ENCODE measurements around the gene SERPINA10. TPM values are rescaled to one million over a fixed set of nuclear protein-coding genes. Genes with fewer than 3 reads are reported as not detected.

SERPINA10 gene
- total RNA-seq, 1 donor from 2014 or later: not detected

DNA sequence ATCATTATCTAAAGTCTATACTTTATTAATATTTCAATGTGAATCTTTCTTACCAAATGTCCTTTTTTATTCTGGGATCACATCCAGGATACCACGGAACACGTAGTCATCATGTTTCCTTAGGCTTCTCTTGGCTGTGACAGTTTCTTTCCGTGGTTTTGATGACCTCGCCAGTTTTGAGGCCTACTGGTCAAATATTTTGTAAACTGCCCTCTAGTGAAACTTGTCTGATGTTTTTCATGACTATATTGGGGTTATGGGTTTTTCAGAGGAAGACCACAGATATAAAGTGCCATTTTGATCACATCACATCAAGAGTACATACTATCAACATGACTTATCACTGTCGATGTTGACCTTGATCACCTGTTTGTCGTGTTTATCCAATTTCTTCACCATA, 44.2 kb upstream of the SERPINA10 start:
- Mint-ChIP-seq H3K27ac (ENCODE audit: unreplicated experiment) (no peak overlapping the region), H3K27me3 (ENCODE audit: low read depth) (peaks cover 9% of the 10 kb centered on the region), H3K36me3 (ENCODE audit: low read depth) (peaks cover 2% of the 10 kb centered on the region), H3K4me3 (ENCODE audit: unreplicated experiment) (no peak overlapping the region), H3K4me1 (ENCODE audit: low read depth) (peaks cover 17% of the 10 kb centered on the region), H3K9me3 (ENCODE audit: low read depth) (peaks cover 8% of the 10 kb centered on the region)
- TF ChIP-seq, protein P1, sequence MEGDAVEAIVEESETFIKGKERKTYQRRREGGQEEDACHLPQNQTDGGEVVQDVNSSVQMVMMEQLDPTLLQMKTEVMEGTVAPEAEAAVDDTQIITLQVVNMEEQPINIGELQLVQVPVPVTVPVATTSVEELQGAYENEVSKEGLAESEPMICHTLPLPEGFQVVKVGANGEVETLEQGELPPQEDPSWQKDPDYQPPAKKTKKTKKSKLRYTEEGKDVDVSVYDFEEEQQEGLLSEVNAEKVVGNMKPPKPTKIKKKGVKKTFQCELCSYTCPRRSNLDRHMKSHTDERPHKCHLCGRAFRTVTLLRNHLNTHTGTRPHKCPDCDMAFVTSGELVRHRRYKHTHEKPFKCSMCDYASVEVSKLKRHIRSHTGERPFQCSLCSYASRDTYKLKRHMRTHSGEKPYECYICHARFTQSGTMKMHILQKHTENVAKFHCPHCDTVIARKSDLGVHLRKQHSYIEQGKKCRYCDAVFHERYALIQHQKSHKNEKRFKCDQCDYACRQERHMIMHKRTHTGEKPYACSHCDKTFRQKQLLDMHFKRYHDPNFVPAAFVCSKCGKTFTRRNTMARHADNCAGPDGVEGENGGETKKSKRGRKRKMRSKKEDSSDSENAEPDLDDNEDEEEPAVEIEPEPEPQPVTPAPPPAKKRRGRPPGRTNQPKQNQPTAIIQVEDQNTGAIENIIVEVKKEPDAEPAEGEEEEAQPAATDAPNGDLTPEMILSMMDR (IDR thresholded peaks at IDR 0.05): no peak
- no peak for DNase-seq (ENCODE audit: low spot score)

DNA sequence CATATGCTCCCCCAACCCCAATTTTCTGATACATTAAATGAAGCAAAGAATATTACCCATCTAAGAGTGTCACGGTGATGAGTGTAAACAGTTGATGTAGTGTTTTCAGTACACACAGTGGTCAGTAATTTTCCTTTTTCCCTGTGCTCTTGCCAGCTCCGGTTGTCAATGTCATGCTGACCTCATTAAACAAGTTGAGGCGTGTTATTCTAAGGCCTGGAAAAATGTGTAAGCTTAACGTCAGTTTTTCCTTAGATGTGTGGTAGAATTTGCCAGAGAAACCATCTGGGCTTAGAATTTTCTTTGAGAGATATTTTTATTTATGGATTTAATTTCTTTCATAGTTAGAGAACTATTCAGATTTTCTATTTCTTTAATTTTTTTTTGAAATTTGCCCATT, 41.8 kb upstream of the SERPINA10 start:
- Mint-ChIP-seq H3K4me3 (ENCODE audit: unreplicated experiment) (no peak overlapping the region), H3K36me3 (ENCODE audit: low read depth) (no peaks in the 10 kb centered on the region), H3K27me3 (ENCODE audit: low read depth) (peaks cover 9% of the 10 kb centered on the region), H3K27ac (ENCODE audit: unreplicated experiment) (no peak overlapping the region), H3K4me1 (ENCODE audit: low read depth) (no peaks in the 10 kb centered on the region), H3K9me3 (ENCODE audit: low read depth) (peaks cover 5% of the 10 kb centered on the region)
- TF ChIP-seq, protein P1 (IDR thresholded peaks at IDR 0.05): no peak
- no peak for DNase-seq (ENCODE audit: low spot score)

DNA sequence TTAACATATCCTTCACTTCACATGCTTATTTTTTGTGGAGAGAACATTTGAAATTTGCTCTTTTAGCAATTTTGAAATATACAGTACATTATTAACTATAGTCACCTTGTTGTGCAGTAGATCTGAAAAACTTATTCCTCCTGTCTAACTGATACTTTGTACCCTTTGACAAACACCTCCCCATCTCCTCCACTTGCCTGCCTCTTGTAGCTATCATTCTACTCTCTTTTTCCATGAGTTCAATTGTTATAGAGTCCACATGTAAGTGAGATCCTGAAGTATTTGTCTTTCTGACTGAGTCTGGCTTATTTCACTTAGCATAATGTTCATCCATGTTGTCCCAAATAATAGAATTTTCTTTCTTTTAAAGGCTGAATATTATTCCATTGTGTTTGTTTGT, 39.5 kb upstream of the SERPINA10 start:
- Mint-ChIP-seq H3K36me3 (ENCODE audit: low read depth) (no peaks in the 10 kb centered on the region), H3K9me3 (ENCODE audit: low read depth) (no peaks in the 10 kb centered on the region), H3K27ac (ENCODE audit: unreplicated experiment) (no peak overlapping the region), H3K4me1 (ENCODE audit: low read depth) (no peaks in the 10 kb centered on the region), H3K27me3 (ENCODE audit: low read depth) (peaks cover 9% of the 10 kb centered on the region), H3K4me3 (ENCODE audit: unreplicated experiment) (no peak overlapping the region)
- TF ChIP-seq, protein P1 (IDR thresholded peaks at IDR 0.05): no peak
- no peak for DNase-seq (ENCODE audit: low spot score)

DNA sequence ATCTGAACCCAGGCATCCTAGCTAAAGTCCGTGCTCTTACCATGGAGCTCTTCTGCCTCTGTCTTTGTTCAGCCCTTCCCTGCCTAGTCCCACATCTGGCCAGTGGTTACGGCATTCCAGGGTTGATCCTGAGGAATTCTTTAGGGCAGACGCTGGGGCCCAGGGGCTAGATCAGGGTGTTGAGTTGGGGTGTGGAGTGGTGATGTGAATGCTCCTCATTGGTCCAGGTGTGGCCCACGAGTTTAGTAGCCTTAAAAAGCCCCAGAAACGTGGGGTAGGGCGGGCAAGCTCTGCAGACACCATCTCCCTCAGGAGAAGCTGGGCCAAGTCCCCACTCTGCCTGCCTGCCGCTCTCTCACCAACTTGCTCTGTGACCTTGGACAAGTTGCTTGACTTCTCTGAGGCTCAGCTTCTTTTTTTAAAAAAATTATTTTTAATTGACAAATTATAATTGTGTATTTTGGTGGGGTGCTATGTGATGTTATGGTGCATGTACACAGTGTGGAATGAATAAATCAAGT, 39.1 kb upstream of the SERPINA10 start:
- no peak for DNase-seq (ENCODE audit: low spot score)
- Mint-ChIP-seq H3K36me3 (ENCODE audit: low read depth) (no peaks in the 10 kb centered on the region), H3K27me3 (ENCODE audit: low read depth) (peaks cover 9% of the 10 kb centered on the region), H3K27ac (ENCODE audit: unreplicated experiment) (no peak overlapping the region), H3K4me1 (ENCODE audit: low read depth) (no peaks in the 10 kb centered on the region), H3K9me3 (ENCODE audit: low read depth) (no peaks in the 10 kb centered on the region), H3K4me3 (ENCODE audit: unreplicated experiment) (no peak overlapping the region)
- TF ChIP-seq, protein P1 (IDR thresholded peaks at IDR 0.05): no peak

DNA sequence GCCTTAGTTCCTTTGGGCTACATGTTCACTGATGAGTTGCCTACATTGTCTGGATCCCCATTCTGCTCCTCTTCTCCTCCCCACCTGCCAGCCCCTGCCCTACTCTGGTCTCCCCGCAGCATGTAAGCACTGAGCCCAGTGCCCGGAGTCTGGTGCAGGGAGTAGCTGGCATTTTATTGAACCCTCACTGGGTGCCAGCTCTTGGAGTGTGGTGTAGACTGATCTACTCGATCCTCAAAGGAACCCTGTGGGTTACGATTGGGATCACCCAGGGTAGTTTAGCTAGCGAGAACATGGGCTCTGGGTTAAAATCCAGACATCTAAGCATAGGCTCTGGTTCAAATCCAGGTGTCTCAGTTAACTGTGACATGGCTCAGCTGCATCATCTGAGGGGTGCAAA, 38.4 kb upstream of the SERPINA10 start:
- peaks cover 9% of the 10 kb centered on the region for H3K27me3 Mint-ChIP-seq (ENCODE audit: low read depth)
- TF ChIP-seq, protein P1 (IDR thresholded peaks at IDR 0.05): no peak
- no peak overlapping the region for H3K27ac Mint-ChIP-seq (ENCODE audit: unreplicated experiment)
- H3K36me3 Mint-ChIP-seq (ENCODE audit: low read depth): no peaks in the 10 kb centered on the region
- DNase-seq (ENCODE audit: low spot score): no peak
- no peak overlapping the region for H3K4me3 Mint-ChIP-seq (ENCODE audit: unreplicated experiment)
- H3K9me3 Mint-ChIP-seq (ENCODE audit: low read depth): peaks cover 2% of the 10 kb centered on the region
- no peaks in the 10 kb centered on the region for H3K4me1 Mint-ChIP-seq (ENCODE audit: low read depth)

Data from chondrocyte (in vitro differentiated cells).